NCI-H446 (cell line): ENCODE measurements around the gene TET3.

Experiments
- DNase-seq, 2 experiments: peaks; one replicate each; lab custom pipeline; 2025; lab: John Stamatoyannopoulos, UW

TET3 gene

GRCh38 chr2:73987109-73987947 lies 2.6 kb downstream of the TET3 start:
- no peak for DNase-seq

- DNase-seq, result no peak
Measured at GRCh38 chr2:73987948-73988700, 3.4 kb downstream of the TET3 start.

DNA sequence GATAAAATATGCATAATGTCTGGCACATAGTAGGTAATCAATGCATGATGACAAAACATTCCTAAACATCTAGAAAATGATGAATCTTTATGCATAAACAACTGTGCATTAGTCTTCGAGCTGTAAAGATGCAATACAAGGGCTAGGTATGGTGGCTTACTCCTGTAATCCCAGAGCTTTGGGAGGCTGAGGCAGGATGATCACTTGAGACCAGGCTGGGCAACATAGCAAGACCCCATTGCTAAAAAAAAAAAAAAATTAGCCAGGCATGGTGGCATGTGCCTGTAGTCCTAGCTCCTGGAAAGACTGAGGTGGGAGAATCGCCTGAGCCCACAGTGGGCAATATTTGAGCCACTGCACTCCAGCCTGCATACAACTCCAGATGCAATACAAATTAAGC lies 5.3 kb downstream of the TET3 start:
- DNase-seq, result no peak

GRCh38 chr2:73990531-73990930 lies 5.8 kb downstream of the TET3 start:
- no peak for DNase-seq

DNA sequence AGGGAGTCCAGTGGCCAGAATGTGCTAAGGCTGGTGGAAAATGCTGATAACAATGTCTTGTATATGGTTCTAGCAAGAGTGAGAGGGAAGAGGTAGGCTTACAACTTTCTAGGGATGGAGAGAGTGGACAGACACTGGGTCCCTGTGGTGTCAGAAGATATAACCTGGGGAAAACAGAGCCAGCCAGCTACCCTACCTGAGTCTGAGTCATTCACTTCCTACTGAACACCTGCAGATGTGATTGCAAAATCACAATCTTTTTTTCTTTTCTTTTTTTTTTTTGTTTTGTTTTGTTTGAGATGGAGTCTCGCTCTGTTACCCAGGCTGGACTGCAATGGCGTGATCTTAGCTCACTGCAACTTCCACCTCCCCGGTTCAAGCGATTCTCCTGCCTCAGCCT lies 7.3 kb downstream of the TET3 start:
- DNase-seq, result no peak

DNA sequence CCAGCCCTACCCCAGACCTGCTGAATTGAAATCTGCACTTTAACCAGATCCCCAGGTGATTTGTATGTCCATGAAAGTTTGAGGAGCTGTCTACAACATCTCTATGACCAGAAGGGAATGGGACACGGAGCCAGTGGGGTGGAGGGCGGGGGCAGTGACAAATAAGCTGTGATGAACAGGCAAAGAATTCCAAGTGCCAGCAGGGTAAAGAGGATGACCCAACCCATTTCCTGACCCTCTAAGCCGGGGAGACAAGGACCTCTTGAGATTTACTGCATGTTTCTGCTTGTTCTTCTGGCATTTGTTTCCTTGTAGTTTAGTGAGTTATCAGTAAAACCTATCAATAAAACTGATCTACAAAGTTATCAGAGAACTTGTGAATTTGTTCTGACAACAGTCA lies 8.7 kb downstream of the TET3 start:
- DNase-seq, result no peak

- DNase-seq, result no peak
Measured at GRCh38 chr2:73993778-73994177, 9.1 kb downstream of the TET3 start.

DNA sequence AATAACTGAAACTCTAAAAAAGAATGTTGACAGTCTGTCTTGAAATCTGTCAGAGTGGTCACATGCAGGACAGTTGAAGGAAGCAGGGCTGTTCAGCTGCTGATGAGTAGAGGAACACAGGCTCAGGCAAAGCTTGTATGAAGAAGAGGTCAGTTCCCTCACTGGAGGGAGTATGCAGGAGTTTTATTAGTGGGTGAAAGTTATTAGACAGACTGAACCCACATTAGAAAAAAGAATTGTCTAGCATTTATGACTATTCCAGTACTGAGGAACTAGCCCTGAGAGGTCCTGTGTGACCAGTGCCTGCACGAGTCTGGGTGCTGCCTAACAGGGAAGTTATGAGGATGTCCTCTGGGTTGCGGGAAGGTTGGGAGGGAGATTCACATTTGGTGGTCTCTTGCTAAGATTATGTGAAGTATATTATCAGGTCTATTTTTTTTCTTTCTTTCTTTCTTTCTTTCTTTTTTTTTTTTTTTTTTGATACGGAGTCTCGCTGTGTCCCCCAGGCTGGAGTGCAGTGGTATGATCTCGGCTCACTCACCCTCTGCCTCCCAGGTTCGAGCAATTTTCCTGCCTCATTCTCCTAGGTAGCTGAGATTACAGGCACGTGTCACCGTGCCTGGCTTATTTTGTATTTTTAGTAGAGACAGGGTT lies 9.6 kb downstream of the TET3 start:
- no peak for DNase-seq

GRCh38 chr2:73995810-73996209 lies 11.1 kb downstream of the TET3 start:
- no peak for DNase-seq

DNA sequence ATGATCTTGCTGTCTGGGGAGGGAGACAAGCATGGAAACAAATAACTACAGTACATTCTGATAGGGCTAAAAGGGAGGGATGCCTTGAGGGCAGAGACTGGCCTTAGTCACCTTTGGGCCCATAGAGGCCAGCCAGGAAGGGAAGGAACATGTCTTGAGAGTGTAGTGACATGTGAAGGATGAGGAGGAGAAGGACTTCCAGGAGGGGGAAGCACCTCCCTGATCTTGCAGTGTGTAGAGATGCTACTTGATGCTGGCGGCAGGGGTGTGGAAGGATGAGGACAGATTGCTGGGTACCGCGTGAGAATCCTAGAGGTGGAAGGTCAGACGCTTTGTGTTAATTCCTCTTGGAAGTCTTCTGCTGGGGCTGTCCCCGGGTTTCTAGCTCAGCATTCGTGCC lies 13.1 kb downstream of the TET3 start:
- DNase-seq, result no peak

DNA sequence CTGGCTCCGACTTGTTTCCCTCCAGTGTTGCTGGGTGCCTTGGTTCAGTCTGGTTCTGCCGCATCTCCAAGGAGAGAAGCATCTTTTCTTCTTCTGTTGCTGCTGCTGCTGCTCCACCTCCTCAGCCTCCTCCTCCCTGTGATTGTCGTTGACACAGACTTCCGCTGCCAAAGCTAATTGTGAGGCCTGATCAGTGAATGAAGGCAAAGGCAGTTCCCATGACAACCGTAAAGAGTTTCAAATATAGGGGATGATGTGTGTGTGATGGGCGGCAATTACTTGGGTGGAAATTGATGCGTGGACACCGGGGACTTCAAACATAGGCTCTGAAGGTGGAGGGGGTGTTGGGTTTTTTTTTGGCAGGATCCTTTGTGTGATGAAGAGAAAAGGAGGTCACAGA lies 13.7 kb downstream of the TET3 start:
- DNase-seq, result no peak

GRCh38 chr2:73998933-73999332 lies 14.2 kb downstream of the TET3 start:
- DNase-seq, result no peak

DNA sequence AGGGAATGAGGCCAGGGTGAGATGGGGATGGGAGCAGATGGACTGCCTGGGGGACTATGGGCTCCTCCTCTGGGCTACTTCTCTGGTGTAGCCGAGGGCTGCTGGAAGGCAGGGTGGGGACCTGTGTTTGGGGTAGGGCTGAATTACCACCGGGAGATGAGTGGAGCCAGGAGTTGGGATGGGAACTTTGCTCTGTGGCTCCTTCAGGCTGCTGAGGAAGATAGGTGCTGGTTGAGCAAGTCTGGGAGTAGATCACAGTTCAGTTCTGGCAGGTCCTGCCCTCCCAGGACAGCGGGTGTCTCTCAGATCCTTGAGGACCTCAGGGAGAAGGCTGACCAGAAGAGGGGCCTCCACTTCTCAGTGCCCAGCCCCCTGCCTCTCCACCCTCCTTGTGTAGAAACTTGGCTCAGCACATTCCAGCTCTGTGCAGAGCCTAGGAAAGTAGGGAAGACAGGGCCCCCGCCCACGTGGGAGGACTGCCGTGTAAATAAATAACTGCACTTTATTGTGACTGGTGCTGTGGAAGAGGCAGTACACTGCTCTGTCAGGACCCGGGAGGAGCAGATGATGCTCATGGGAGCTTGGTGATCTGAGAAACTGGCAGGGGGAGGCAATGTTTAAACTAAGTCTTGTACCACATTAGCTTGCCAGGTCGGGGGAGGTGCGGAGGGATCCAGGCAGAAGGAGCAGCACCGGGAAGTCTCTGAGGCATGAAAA lies 15.3 kb downstream of the TET3 start:
- peak in 1 of 2 experiments; percentile 57 for DNase-seq

- peak in 1 of 2 experiments; percentile 57 for DNase-seq
Measured at GRCh38 chr2:74000666-74001065, 16.0 kb downstream of the TET3 start.

DNA sequence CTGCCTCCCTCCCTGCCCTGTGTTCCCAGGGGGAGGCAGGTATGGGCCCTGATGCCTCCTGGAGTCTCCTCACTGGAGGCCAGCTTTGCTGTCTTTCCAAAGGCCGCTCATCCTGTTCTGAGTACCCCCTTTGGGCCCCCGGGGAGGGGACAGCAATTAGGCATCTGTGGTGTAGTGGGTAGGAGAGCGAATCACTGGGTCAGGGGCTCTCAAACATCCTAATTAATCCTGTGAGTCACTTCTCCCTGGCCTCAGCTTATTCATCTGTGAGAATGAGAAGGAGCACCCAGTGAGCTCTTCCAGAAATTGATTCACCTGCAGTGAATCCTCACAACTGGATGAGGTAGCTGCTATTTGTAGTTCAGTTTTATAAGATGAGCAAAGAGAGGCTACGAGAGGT lies 16.4 kb downstream of the TET3 start:
- DNase-seq, result no peak

DNA sequence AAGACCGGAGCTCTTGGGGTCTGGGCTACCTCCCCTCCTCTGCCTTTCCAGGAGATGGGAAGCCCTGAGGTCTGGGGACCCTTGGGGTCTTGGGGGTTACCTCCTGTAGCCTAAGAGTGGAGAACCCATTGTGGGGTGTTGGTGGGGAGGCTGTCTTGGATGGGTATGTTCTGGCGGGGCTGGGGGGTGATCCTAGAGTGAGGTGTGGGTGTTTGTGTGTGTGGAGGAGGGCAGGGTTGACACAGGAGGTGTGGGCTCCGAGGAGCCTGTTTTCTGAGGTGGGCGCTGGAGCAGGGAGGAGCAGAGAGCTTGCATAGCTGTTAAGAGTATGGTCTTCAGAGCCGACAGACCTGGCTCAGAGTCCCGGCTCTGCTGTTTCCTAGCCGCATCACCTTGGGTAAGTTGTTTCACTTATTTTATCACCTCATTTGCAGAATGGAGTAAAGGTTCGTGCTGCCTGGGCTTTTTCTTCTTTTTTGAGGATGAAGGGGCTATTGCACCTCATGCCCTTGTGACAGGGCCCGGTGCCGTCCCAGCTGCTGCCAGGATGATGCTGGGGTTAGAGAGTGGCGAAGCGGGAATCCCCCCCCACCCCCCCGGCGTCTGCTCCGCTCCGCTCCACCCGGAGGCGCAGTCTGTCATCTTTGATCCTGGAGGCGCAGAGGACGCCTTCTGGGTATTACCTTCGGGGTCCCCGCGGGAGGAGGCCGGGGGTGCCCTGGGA lies 17.2 kb downstream of the TET3 start:
- DNase-seq, result no peak

GRCh38 chr2:74002505-74003421 lies 18.1 kb downstream of the TET3 start:
- peak; percentile 44 to 83 for DNase-seq

- no peak for DNase-seq
Measured at GRCh38 chr2:74003494-74004211, 18.9 kb downstream of the TET3 start.
